GM18873 (cell line): ENCODE results near the gene ZNF319.
"Not testable (repeated sequence)": the region's sequence is repeated elsewhere in the genome, so short reads cannot be mapped to it uniquely, and the experiment has no call there.

ENCODE experiments used
- ATAC-seq: cut with Tn5 transposase; IDR thresholded peaks from one replicate; pipeline ENCODE4 v1.9.1; 2021; ENCODE audit warnings: mild to moderate bottlenecking, moderate library complexity, moderate number of reproducible peaks; ENCODE audit not compliant: unreplicated experiment, low FRiP score

Gene ZNF319

DNA sequence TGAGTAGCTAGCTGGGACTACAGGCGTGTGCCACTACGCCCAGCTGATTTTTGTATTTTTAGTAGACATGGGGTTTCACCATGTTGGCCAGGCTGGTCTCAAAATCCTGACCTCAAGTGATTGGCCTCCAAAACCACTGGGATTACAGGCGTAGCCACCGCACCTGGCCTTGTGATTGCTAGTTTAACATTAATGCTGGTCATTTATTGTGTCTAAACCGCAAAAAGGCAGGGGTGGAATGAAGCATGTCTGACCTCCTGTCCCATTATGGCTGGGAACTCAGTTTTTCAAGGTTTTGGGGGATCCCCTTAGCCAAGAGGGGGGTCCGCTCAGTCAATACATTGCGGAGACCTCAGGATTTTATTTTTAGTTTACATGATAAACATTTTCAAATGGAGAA, 18.8 kb downstream of the ZNF319 start:
- ATAC-seq: no peak

GRCh38 chr16:57979006-57979585, 21.4 kb downstream of the ZNF319 start:
- ATAC-seq: no peak

- not testable (repeated sequence) for ATAC-seq
Measured at GRCh38 chr16:57978070-57978465, 22.4 kb downstream of the ZNF319 start.

GRCh38 chr16:57977418-57978069, 22.9 kb downstream of the ZNF319 start:
- ATAC-seq: no peak

DNA sequence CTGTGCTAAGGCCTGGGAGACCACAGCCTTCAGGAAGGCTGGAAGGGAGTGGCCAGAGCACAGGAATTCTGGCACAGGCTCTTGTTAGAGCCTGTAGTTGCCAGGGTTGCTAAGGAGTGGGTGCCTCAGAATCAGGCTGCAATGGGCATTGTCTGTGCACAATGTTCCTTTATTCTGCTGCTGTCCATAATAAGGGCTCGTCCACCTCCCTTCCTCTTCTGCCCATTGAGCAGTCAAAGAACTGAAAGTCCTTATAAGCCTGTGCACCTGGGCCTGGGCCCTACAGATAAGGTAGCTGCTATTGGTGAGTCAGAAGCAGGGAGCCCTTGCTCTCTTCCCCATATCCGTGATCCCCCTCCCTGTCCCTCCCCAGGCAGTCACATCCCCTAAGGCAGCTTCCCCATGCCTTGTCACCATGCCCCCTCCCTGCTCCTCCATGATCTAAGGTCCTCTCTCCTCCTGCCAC, 24.1 kb downstream of the ZNF319 start:
- ATAC-seq: no peak

GRCh38 chr16:57972306-57972705, 28.2 kb downstream of the ZNF319 start:
- ATAC-seq: no peak

DNA sequence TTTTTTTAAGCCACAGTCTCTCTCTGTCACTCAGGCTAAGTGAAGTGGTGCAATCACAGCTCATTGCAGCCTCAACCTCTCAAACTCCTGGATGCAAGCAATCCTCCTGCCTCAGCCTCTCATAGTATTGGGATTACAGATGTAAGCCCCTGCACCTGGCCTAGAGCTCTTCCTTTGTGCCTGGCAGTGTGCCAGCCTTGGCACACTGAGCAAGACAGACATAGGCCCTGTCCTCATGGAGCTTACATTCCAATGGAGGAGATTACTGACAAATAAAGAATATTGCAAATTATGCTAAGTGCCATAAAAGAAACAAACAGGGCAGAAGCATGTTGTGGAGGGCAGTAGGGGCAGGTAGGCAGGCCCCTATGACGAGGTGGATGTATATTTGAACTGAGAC, 28.6 kb downstream of the ZNF319 start:
- no peak for ATAC-seq

GRCh38 chr16:57970970-57971369, 29.5 kb downstream of the ZNF319 start, which contains the start of gene CNGB1:
Gene CNGB1, minus strand, starts transcription at chr16:57971128. Its CDS starts 3,842 bp downstream, at chr16:57967286.
- ATAC-seq: no peak

DNA sequence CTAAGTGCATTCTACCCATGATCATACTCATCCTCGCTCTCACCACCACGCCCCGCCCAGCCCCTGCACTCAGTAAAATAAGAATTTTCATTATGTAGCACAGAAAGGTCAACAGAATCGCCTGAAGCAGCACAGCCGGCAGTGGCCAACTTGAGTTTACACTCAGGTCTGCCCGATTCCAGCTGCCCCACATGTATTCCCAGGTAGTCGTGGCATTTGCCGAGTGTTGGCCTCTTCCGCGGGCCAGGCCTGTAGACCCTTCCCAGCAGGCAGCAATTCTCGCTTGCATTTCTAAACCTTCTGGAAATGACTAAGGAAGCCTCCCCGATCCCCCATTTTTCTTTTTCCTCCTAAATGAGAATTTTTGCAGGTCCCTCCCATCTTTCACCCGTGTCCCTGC, 30.2 kb downstream of the ZNF319 start:
- no peak for ATAC-seq

DNA sequence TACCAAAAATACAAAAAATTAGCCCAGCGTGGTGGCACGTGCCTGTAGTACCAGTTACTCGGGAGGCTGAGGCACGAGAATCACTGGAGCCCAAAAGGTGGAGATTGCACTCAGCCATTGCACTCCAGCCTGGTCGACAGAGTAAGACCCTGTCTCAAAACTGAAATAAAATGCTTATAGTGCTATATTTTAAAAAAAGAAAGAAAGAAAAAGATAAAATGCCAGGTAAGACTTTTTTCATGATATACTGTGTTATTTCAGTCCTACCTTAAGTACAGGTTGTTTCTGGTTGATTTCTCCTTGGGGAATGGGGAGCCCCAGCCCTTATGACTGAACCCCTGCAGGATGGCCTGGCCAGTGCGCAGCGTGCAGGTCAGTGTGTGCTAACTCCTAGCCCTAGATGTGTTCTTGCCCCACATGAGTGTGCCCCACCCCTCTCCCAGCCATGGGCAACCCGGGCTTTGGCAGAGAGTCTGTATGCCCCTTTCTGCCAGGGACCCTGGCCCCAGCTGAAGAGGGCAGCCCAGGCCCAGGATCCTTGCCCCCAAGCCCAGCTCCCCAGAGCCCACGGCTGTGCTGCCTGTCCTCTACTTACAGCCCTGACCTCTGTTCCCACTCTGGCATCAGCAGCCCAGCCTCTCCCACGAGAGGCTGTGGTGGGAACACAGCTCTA, 30.9 kb downstream of the ZNF319 start:
- no peak for ATAC-seq

- no peak for ATAC-seq
Measured at GRCh38 chr16:57967916-57968315, 32.6 kb downstream of the ZNF319 start.

GRCh38 chr16:57966986-57967385, 33.5 kb downstream of the ZNF319 start:
- no peak for ATAC-seq

GRCh38 chr16:57966204-57966771, 34.2 kb downstream of the ZNF319 start:
- ATAC-seq: no peak

- no peak for ATAC-seq
Measured at GRCh38 chr16:57964157-57964700, 36.2 kb downstream of the ZNF319 start.

GRCh38 chr16:57962756-57963155, 37.7 kb downstream of the ZNF319 start:
- ATAC-seq: no peak

GRCh38 chr16:57962046-57962445, 38.4 kb downstream of the ZNF319 start:
- no peak for ATAC-seq

GRCh38 chr16:57961538-57961937, 38.9 kb downstream of the ZNF319 start:
- no peak for ATAC-seq

GRCh38 chr16:57960826-57961472, 39.5 kb downstream of the ZNF319 start:
- ATAC-seq: no peak

DNA sequence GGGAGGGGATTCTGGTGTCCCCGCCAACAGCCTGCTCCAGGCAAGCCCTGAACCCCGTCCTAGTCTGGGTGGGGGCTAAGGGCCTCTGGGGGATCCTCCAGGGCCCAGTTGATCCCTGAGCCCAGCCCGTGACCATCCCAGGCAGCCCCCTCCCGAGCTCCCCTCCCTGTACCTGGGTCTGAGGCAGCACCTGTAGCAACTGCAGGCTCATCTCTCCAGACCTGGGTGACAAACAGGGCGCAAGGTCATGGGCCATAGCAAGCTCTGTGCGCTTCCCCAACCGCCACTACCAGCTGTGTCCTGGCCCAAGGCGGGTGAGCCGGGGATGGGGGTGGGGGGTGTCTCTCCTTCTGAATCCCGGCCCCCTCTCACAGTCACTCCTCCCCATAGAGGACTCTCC, 40.2 kb downstream of the ZNF319 start:
- ATAC-seq: no peak

DNA sequence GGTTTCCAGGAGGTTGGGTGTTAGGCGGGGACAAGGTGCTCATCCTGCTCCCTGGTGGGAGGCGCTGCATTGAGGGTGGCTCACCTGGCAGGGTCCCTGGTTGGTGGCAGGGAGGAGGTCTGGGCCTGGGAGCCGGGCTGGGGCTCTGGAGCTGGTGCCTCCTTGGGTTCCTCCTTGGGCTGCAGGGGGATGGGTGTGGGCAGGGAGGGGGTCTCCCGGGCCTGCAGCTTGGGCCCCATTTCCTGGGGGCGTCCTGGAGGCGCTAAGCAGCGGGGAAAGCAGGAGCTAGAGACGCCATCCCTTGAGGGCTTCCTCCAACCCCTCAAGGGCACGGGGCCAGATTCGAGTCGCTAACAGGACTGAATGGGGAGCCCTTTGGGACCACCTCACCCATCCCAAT, 40.7 kb downstream of the ZNF319 start:
- no peak for ATAC-seq

DNA sequence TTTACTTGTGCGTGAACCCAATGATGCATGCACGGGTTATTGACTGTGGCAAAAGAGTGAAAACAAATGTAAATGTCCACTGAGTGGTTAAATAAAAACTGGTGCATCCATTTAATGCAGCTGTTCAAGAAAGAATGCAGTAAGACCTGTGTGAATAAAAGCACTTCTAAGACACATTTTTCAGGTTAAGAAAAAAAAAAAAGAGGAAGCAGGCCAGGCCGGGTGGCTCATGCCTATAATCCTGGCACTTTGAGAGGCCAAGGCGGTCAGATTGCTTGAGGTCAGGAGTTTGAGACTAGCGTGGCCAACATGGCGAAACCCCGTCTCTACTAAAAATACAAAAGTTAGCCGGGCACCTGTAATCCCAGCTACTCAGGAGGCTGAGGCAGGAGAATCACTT, 41.4 kb downstream of the ZNF319 start:
- no peak for ATAC-seq
